IMR-90 (cell line): Measurements from ENCODE around the gene GPAM. TPM values are rescaled to one million over a fixed set of nuclear protein-coding genes. Genes with fewer than 3 reads are reported as not detected.

ENCODE experiments used
- ATAC-seq: fragments of 200-7000 bp; cut with Tn5 transposase; 2 replicates; pipeline ENCODE4 v1.9.1; 2020; ENCODE audit warnings: low read depth, mild to moderate bottlenecking, moderate library complexity
- BruUV-seq: library from RNA; stranded (reverse); fragments of 400-500 nt; replicated peaks from 2 replicates; lab custom pipeline; 2021; lab: Mats Ljungman, UMichigan
- CTCF ChIA-PET: fragments of 300-600 bp; formaldehyde crosslinking; extraction: SDS; loops from one replicate; lab custom pipeline; 2021; ENCODE audit warnings: antibody characterized with exemption; lab: Yijun Ruan, JAX
- POLR2A ChIA-PET: fragments of 300-600 bp; sonication (Branson Sonifier 250); formaldehyde crosslinking; loops from one replicate; lab custom pipeline; 2022; ENCODE audit warnings: antibody characterized with exemption; ENCODE audit not compliant: unreplicated experiment; lab: Charles Lee
- DNase-seq: peaks from one replicate; pipeline ENCODE4 v3.0.0; 2013
- H2AFZ ChIP-seq: replicated peaks from 2 replicates; pipeline ENCODE3; 2013; ENCODE audit warnings: low read length, mild to moderate bottlenecking; ENCODE audit not compliant: poor library complexity
- H2AK5ac ChIP-seq: 2 replicates; pipeline ENCODE4 v1.6.1; 2013; ENCODE audit warnings: low read depth, low read length, inconsistent platforms
- H2AK9ac ChIP-seq: replicated peaks from 2 replicates; pipeline ENCODE3; 2013; ENCODE audit warnings: mild to moderate bottlenecking, low read depth, low read length, moderate library complexity; ENCODE audit not compliant: poor library complexity
- H2BK120ac ChIP-seq: 2 replicates; pipeline ENCODE4 v1.6.1; 2013; ENCODE audit warnings: low read depth, low read length, inconsistent platforms
- H2BK15ac ChIP-seq: 3 replicates; pipeline ENCODE4 v1.6.1; 2013; ENCODE audit warnings: low read depth, low read length, inconsistent platforms
- H2BK20ac ChIP-seq: 2 replicates; pipeline ENCODE4 v1.6.1; 2013; ENCODE audit warnings: low read depth, mild to moderate bottlenecking, inconsistent platforms, low read length, moderate library complexity
- H2BK5ac ChIP-seq: 2 replicates; pipeline ENCODE4 v1.6.1; 2013; ENCODE audit warnings: mild to moderate bottlenecking, low read depth, low read length, inconsistent platforms; ENCODE audit not compliant: poor library complexity, severe bottlenecking
- H3K14ac ChIP-seq: replicated peaks from 2 replicates; pipeline ENCODE4 v1.6.1; 2013; ENCODE audit warnings: low read depth, low read length, inconsistent platforms
- H3K18ac ChIP-seq: 2 replicates; pipeline ENCODE4 v1.6.1; 2013; ENCODE audit warnings: low read depth, low read length, control low read depth
- H3K23ac ChIP-seq: 2 replicates; pipeline ENCODE4 v1.6.1; 2013; ENCODE audit warnings: low read depth, low read length, inconsistent platforms
- H3K27ac ChIP-seq: 2 replicates; pipeline ENCODE4 v1.5.1; 2013; ENCODE audit warnings: mild to moderate bottlenecking, control low read depth, low read length; ENCODE audit not compliant: insufficient read depth
- H3K27me3 ChIP-seq: 2 replicates; pipeline ENCODE4 v1.6.1; 2013; ENCODE audit warnings: low read length; ENCODE audit not compliant: control insufficient read depth, insufficient read depth
- H3K36me3 ChIP-seq: 2 replicates; pipeline ENCODE4 v1.6.1; 2013; ENCODE audit warnings: low read length, mixed read lengths; ENCODE audit not compliant: control insufficient read depth, insufficient read depth
- H3K4ac ChIP-seq: 2 replicates; pipeline ENCODE4 v1.6.1; 2013; ENCODE audit warnings: low read depth, low read length, inconsistent platforms
- H3K4me1 ChIP-seq: 2 replicates; pipeline ENCODE4 v1.6.1; 2013; ENCODE audit warnings: low read length, mixed read lengths; ENCODE audit not compliant: control insufficient read depth, insufficient read depth
- H3K4me2 ChIP-seq: 2 replicates; pipeline ENCODE4 v1.6.1; 2013; ENCODE audit warnings: low read depth, mild to moderate bottlenecking, control low read depth, low read length, moderate library complexity
- H3K4me3 ChIP-seq: 2 replicates; pipeline ENCODE4 v1.5.1; 2013; ENCODE audit warnings: low read depth, mild to moderate bottlenecking, control low read depth, low read length, moderate library complexity; ENCODE audit not compliant: insufficient read depth
- H3K56ac ChIP-seq: 2 replicates; pipeline ENCODE4 v1.6.1; 2013; ENCODE audit warnings: low read length, inconsistent platforms; ENCODE audit not compliant: insufficient read depth; ENCODE audit errors: extremely low read depth
- H3K79me1 ChIP-seq, 2 experiments: 2 replicates each; pipeline ENCODE4 v1.6.1; 2013; ENCODE audit warnings: low read length in 2 of 2, inconsistent platforms in 1 of 2, low read depth in 1 of 2
- H3K9ac ChIP-seq: 2 replicates; pipeline ENCODE4 v1.6.1; 2013; ENCODE audit warnings: low read depth, low read length, control low read depth
- H3K9me1 ChIP-seq: 2 replicates; pipeline ENCODE4 v1.6.1; 2013; ENCODE audit warnings: low read length, inconsistent platforms; ENCODE audit not compliant: insufficient read depth
- H3K9me3 ChIP-seq: 2 replicates; pipeline ENCODE4 v1.6.1; 2013; ENCODE audit warnings: low read length; ENCODE audit not compliant: control insufficient read depth, insufficient read depth
- H4K20me1 ChIP-seq: 2 replicates; pipeline ENCODE4 v1.6.1; 2013; ENCODE audit warnings: low read length, inconsistent platforms; ENCODE audit not compliant: insufficient read depth
- H4K5ac ChIP-seq: 2 replicates; pipeline ENCODE4 v1.6.1; 2013; ENCODE audit warnings: mild to moderate bottlenecking, low read depth, low read length, control low read depth
- H4K8ac ChIP-seq, 2 experiments: 2 replicates each; pipeline ENCODE4 v1.6.1; 2013; ENCODE audit warnings: low read depth in 2 of 2, low read length in 2 of 2, control low read depth in 1 of 2, inconsistent platforms in 1 of 2
- H4K91ac ChIP-seq: 2 replicates; pipeline ENCODE4 v1.6.1; 2013; ENCODE audit warnings: low read depth, low read length, inconsistent platforms; ENCODE audit not compliant: insufficient read depth
- RFX5 ChIP-seq: IDR thresholded peaks from 2 replicates; pipeline ENCODE4 v1.8.0; 2012; ENCODE audit warnings: low read depth, mild to moderate bottlenecking, low read length, moderate library complexity
- WGBS, 2 experiments: methylation state at CpG; one replicate each; pipeline versions ENCODE4 v1.1.5 to v1.1.7; 2013; ENCODE audit warnings: missing lambda C conversion rate in 2 of 2; ENCODE audit not compliant: insufficient read length in 1 of 2; ENCODE audit errors: extremely low coverage in 2 of 2; 5-methylcytosine and 5-hydroxymethylcytosine counted together
- dilution Hi-C: fragments of 300-500 bp; cut with HindIII; formaldehyde crosslinking; loops from one replicate; pipeline ENCODE4 v1.14.3; 2018; ENCODE audit warnings: low sequenced_read_pairs; ENCODE audit not compliant: unreplicated experiment
- in situ Hi-C: fragments of 300-500 bp; cut with MboI; formaldehyde crosslinking; loops from 3 replicates; pipeline ENCODE4 v1.14.3; 2019; ENCODE audit warnings: low sequenced_read_pairs, inconsistent platforms, mixed read lengths
- intact Hi-C: fragments of 100-400 bp; cut with micrococcal nuclease; formaldehyde crosslinking; loops from 2 replicates; pipeline ENCODE4 v1.10.0; 2022
- polyA plus RNA-seq, 3 experiments: library from polyadenylated mRNA; depleted of rRNA; stranded (reverse); fragments of >200 nt; gene quantifications; 2 replicates each; pipeline ENCODE4 v1.2.3, GENCODE V29; 2012; ENCODE audit warnings: low replicate concordance in 1 of 3
- total RNA-seq: library from RNA; depleted of rRNA; stranded (reverse); fragments of >200 nt; gene quantifications from 2 replicates; pipeline ENCODE4 v1.2.3, GENCODE V29; 2012

The GPAM gene
- total and polyA plus RNA-seq, 2 of the 4 experiments (the other 2 are of a cell fraction) = 3.5 to 11.5 TPM

DNA sequence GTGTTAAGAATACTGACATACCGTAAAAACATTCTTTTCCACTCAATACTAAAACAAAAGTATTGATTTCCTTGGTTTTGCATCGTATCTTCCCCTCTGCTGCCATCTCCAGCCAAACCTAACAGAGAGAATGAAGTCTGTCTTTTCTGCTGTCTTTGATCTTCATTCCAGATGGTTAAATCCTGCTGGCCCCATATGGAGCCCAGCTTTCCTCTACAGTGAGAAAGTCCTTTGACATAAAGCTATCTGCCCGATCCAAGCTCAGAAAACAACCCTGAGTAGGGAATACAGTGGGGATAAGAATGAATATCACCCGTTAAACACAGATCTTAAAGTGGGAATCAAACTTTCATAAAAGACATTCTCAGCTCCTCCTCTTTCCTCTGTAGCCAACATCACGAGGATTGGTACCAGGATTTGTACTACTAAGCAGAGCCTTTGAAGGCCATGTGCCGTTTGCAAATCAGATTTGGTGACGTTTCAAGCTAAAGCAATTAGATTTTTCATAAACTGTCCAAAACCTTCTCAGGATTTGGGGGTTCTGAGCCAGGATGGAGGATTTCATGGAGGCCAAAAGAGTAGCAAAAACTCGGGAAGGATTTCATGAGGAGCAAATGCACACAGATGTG, 30.8 kb upstream of the GPAM start:
- no peak overlapping the region for H3K56ac ChIP-seq
- ChIA-PET POLR2A (no interaction called here), CTCF (no interaction called here)
- H2BK5ac ChIP-seq = no peak overlapping the region
- in situ Hi-C loops = no loop called here
- BruUV-seq = no TSS peak
- WGBS, 2 experiments = 77% methylated on average over 3 of the region's 8 CpGs; no CpG with 5 or more reads in 1 of the 2 experiments
- intact Hi-C loops = no loop called here
- no peaks in the 10 kb centered on the region for H3K9me1 ChIP-seq
- H3K23ac ChIP-seq = no peak overlapping the region
- H4K5ac ChIP-seq = no peak overlapping the region
- no peak overlapping the region for H2AK5ac ChIP-seq
- H3K9me3 ChIP-seq = no peaks in the 10 kb centered on the region
- DNase-seq (no peak), ATAC-seq (no peak)
- no peak overlapping the region for H3K27ac ChIP-seq
- no peak overlapping the region for H3K14ac ChIP-seq
- H3K4me2 ChIP-seq = no peak overlapping the region
- H4K20me1 ChIP-seq = no peaks in the 10 kb centered on the region
- H3K4ac ChIP-seq = no peak overlapping the region
- H3K4me1 ChIP-seq = no peaks in the 10 kb centered on the region; the same call in 1 of the 2 replicates
- no peaks in the 10 kb centered on the region for H3K79me1 ChIP-seq
- H2AFZ ChIP-seq = no peak overlapping the region
- H4K8ac ChIP-seq = no peak overlapping the region
- TF ChIP-seq RFX5 = no peak
- H4K91ac ChIP-seq = no peak overlapping the region
- no peak overlapping the region for H3K4me3 ChIP-seq
- no peak overlapping the region for H2BK120ac ChIP-seq
- no peak overlapping the region for H2BK20ac ChIP-seq
- H3K27me3 ChIP-seq = peaks cover 2% of the 10 kb centered on the region
- H3K9ac ChIP-seq = no peak overlapping the region
- H3K18ac ChIP-seq = no peak overlapping the region
- H3K36me3 ChIP-seq = no peaks in the 10 kb centered on the region
- no peak overlapping the region for H2AK9ac ChIP-seq
- H2BK15ac ChIP-seq = no peak overlapping the region
- dilution Hi-C loops = no loop called here
